Mammary epithelial cell (primary cell): ENCODE measurements around the gene GNRH2.

Experiments used
- EZH2 ChIP-seq: IDR thresholded peaks from 2 replicates; pipeline ENCODE4 v1.6.1; 2012; ENCODE audit warnings: low read length, inconsistent platforms, borderline replicate concordance
- TF ChIP-seq, protein P1 (sequence below), 2 donors: IDR thresholded peaks in 1 of 2; conservative IDR thresholded peaks in 1 of 2; 2 replicates each; pipeline ENCODE4 v1.5.1; 2011 to 2012; ENCODE audit warnings: inconsistent platforms in 2 of 2, low read length in 2 of 2, mild to moderate bottlenecking in 2 of 2, control low read depth in 1 of 2, low read depth in 1 of 2; ENCODE audit not compliant: insufficient read depth in 1 of 2; ENCODE audit errors: extremely low read depth in 1 of 2

DNA sequence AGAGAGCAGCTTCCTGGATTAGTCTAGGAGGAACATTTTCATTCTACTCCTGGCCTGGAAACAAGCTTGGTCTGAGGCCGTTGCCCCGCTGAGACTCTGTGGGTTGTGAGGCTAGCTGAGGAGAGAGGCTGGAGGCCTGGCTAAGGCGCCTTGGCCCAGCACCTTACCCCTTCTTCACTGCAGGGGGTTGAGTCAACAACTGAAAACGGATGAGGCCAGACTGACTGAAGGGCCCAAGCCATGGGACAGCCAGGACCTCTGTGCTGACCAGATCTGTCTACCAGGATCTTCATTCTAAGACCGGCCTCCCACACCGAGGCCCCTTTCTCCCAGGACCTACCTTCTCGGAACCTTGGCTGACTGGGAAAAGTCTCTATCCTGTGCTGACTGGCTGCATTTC lies 44.6 kb downstream of the GNRH2 start:
- TF ChIP-seq EZH2 = no peak
- TF ChIP-seq, protein P1, sequence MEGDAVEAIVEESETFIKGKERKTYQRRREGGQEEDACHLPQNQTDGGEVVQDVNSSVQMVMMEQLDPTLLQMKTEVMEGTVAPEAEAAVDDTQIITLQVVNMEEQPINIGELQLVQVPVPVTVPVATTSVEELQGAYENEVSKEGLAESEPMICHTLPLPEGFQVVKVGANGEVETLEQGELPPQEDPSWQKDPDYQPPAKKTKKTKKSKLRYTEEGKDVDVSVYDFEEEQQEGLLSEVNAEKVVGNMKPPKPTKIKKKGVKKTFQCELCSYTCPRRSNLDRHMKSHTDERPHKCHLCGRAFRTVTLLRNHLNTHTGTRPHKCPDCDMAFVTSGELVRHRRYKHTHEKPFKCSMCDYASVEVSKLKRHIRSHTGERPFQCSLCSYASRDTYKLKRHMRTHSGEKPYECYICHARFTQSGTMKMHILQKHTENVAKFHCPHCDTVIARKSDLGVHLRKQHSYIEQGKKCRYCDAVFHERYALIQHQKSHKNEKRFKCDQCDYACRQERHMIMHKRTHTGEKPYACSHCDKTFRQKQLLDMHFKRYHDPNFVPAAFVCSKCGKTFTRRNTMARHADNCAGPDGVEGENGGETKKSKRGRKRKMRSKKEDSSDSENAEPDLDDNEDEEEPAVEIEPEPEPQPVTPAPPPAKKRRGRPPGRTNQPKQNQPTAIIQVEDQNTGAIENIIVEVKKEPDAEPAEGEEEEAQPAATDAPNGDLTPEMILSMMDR (conservative IDR thresholded peaks at IDR 0.05 in 1 of 2, IDR thresholded peaks at IDR 0.05 in 1 of 2; ENCODE audit: extremely low read depth in 1 of 2, insufficient read depth in 1 of 2, low read depth in 1 of 2, low read length in 2 of 2) = no peak
